ENCODE results near the gene TANK. TPM values are rescaled to one million over a fixed set of nuclear protein-coding genes. Genes with fewer than 3 reads are reported as not detected.

TANK gene
- total RNA-seq, 1 experiment from 2014 or later = 35.9 TPM

DNA sequence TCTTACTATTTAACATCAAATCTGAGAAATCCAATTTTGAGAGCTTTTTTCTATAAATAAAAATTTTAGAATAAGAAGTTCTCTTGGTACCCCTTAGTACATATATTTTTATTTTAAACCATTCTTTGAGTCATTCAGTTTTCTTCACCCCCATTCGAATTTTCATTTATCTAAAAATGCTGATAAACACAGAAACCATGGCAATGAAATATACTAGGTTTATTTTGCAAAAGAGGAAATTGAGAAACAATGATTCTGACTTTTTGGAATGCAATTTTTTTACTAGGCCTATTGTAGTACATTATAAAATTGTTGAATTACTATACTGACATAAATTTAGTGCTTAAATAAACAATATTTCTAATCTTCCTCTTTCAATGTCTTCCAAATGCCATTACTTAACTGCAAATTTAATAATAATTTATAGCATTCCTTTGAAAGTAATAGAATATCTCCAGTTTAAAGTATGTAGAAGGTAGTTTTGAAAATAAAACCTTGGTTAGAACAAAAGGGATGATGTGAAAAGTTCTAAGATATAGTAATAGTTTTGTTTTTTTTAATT is 46.3 kb downstream of the TANK start:
- CTCF ChIA-PET = no interaction called here
- no TSS peak for BruUV-seq (replicated peaks)

GRCh38 chr2:161207941-161208340 is 47.7 kb downstream of the TANK start:
- no peak overlapping the region for H3K27ac ChIP-seq (ENCODE audit: low read depth, low read length, poor library complexity, severe bottlenecking)
- H3K4me3 ChIP-seq (ENCODE audit: low read depth, low read length, poor library complexity, severe bottlenecking) = no peak overlapping the region
- H3K9me3 ChIP-seq (ENCODE audit: low read depth, low read length, poor library complexity, severe bottlenecking) = no peaks in the 10 kb centered on the region
- H3K4me1 ChIP-seq (ENCODE audit: insufficient read depth, low read length, poor library complexity, severe bottlenecking) = no peaks in the 10 kb centered on the region
- POLR2A ChIA-PET (ENCODE audit: low non-redundant PET) = no interaction called here
- CTCF ChIA-PET = no interaction called here
- H3K27me3 ChIP-seq (replicated peaks; ENCODE audit: insufficient read depth, low read depth, low read length, poor library complexity) = no peaks in the 10 kb centered on the region
- TF ChIP-seq CTCF (conservative IDR thresholded peaks at IDR 0.05; ENCODE audit: low read depth, low read length) = no peak
- DNase-seq (ENCODE audit: low spot score) = no peak
- no peaks in the 10 kb centered on the region for H3K36me3 ChIP-seq (ENCODE audit: insufficient read depth, low read length, poor library complexity, severe bottlenecking)
- intact Hi-C loops (cut with micrococcal nuclease; ENCODE audit: unreplicated experiment) = no loop called here
- no TSS peak for BruUV-seq (replicated peaks)

More for the DNA sequence above, 46.3 kb downstream of the TANK start:
- Histone ChIP-seq H3K4me1 (ENCODE audit: insufficient read depth, low read length, poor library complexity, severe bottlenecking) (no peaks in the 10 kb centered on the region), H3K36me3 (ENCODE audit: insufficient read depth, low read length, poor library complexity, severe bottlenecking) (no peaks in the 10 kb centered on the region), H3K27ac (ENCODE audit: low read depth, low read length, poor library complexity, severe bottlenecking) (no peak overlapping the region), H3K27me3 (replicated peaks; ENCODE audit: insufficient read depth, low read depth, low read length, poor library complexity) (no peaks in the 10 kb centered on the region), H3K4me3 (ENCODE audit: low read depth, low read length, poor library complexity, severe bottlenecking) (no peak overlapping the region), H3K9me3 (ENCODE audit: low read depth, low read length, poor library complexity, severe bottlenecking) (no peaks in the 10 kb centered on the region)
- intact Hi-C loops (cut with micrococcal nuclease; ENCODE audit: unreplicated experiment) = no loop called here
- no peak for DNase-seq (ENCODE audit: low spot score)
- TF ChIP-seq EZH2 (IDR thresholded peaks at IDR 0.05; ENCODE audit: borderline replicate concordance, low read depth, low read length, poor library complexity, severe bottlenecking) (no peak), CTCF (conservative IDR thresholded peaks at IDR 0.05; ENCODE audit: low read depth, low read length) (no peak)
- POLR2A ChIA-PET (ENCODE audit: low non-redundant PET) = no interaction called here

- ChIA-PET CTCF (no interaction called here), POLR2A (ENCODE audit: low non-redundant PET) (no interaction called here)
- intact Hi-C loops (cut with micrococcal nuclease; ENCODE audit: unreplicated experiment) = no loop called here
- Histone ChIP-seq H3K36me3 (ENCODE audit: insufficient read depth, low read length, poor library complexity, severe bottlenecking) (no peaks in the 10 kb centered on the region), H3K9me3 (ENCODE audit: low read depth, low read length, poor library complexity, severe bottlenecking) (no peaks in the 10 kb centered on the region), H3K4me1 (ENCODE audit: insufficient read depth, low read length, poor library complexity, severe bottlenecking) (no peaks in the 10 kb centered on the region), H3K4me3 (ENCODE audit: low read depth, low read length, poor library complexity, severe bottlenecking) (no peak overlapping the region), H3K27ac (ENCODE audit: low read depth, low read length, poor library complexity, severe bottlenecking) (no peak overlapping the region), H3K27me3 (replicated peaks; ENCODE audit: insufficient read depth, low read depth, low read length, poor library complexity) (no peaks in the 10 kb centered on the region)
- TF ChIP-seq CTCF (conservative IDR thresholded peaks at IDR 0.05; ENCODE audit: low read depth, low read length) (no peak), EZH2 (IDR thresholded peaks at IDR 0.05; ENCODE audit: borderline replicate concordance, low read depth, low read length, poor library complexity, severe bottlenecking) (no peak)
- peak; percentile 26 for DNase-seq (ENCODE audit: low spot score)
- BruUV-seq (replicated peaks) = no TSS peak
Observed at GRCh38 chr2:161208527-161209139, 48.4 kb downstream of the TANK start.
